ENCODE data around the gene CTSC. TPM values are rescaled to one million over a fixed set of nuclear protein-coding genes. Genes with fewer than 3 reads are reported as not detected.
A peak's percentile ranks its signal among the peaks of the same experiment; 100 is the strongest.

CTSC gene
- 100 to 1,000 TPM; 242 to 331 (median 274) TPM for polyA plus RNA-seq (ENCODE audit: insufficient read length in 4 of 4)

GRCh38 chr11:88337181-88337986 is at the start of gene CTSC:
Gene CTSC, minus strand, starts transcription at chr11:88337736. Its CDS starts 64 bp downstream, at chr11:88337672.
- peak; percentile 81 to 86 (median 84) for DNase-seq (ENCODE audit: low read depth in 4 of 4, low spot score in 3 of 4)

- DNase-seq (ENCODE audit: low read depth in 4 of 4, low spot score in 3 of 4), result no peak
These were observed 47.1 kb upstream of the CTSC start for GRCh38 chr11:88384669-88385005.

GRCh38 chr11:88384004-88384668 is 46.6 kb upstream of the CTSC start:
- no peak for DNase-seq (ENCODE audit: low read depth in 4 of 4, low spot score in 3 of 4)

GRCh38 chr11:88383447-88383846 is 45.9 kb upstream of the CTSC start:
- DNase-seq (ENCODE audit: low read depth in 4 of 4, low spot score in 3 of 4), result no peak

GRCh38 chr11:88379130-88379529 is 41.6 kb upstream of the CTSC start:
- no peak for DNase-seq (ENCODE audit: low read depth in 4 of 4, low spot score in 3 of 4)

DNA sequence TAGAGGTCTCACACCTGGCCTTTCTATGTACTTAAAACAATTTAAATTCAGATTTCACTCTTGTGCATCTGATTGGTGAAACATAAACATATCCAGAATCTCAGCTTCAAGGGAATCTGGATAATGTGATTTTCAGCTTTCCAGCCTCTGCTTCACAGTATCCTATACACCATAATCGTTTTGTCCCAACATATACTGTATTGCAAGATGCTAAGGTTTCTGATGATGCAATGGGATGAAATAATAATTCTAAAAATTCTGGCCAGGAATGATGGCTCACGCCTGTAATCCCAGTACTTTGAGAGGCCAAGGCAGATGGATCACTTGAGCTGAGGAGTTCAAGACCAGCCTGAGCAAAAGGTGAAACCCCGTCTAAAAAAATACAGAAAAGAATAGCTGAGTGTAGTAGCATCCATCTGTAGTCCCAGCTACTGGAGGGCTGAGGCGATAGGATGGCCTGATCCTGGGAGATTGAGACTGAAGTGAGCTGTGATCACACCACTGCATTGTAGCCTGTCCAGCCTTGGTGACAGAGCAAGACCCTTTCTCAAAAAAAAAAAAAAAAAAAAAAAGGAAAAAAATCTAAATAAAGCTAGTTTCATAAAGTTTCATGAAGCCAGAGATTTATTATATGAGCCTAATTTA is 41.0 kb upstream of the CTSC start:
- no peak for DNase-seq (ENCODE audit: low read depth in 4 of 4, low spot score in 3 of 4)

- DNase-seq (ENCODE audit: low read depth in 4 of 4, low spot score in 3 of 4), result no peak
These were observed 40.1 kb upstream of the CTSC start for GRCh38 chr11:88377646-88378045.

- DNase-seq (ENCODE audit: low read depth in 4 of 4, low spot score in 3 of 4), result no peak
These were observed 39.6 kb upstream of the CTSC start for GRCh38 chr11:88377144-88377543.

- no peak for DNase-seq (ENCODE audit: low read depth in 4 of 4, low spot score in 3 of 4)
These were observed 38.5 kb upstream of the CTSC start for GRCh38 chr11:88375927-88376470.

DNA sequence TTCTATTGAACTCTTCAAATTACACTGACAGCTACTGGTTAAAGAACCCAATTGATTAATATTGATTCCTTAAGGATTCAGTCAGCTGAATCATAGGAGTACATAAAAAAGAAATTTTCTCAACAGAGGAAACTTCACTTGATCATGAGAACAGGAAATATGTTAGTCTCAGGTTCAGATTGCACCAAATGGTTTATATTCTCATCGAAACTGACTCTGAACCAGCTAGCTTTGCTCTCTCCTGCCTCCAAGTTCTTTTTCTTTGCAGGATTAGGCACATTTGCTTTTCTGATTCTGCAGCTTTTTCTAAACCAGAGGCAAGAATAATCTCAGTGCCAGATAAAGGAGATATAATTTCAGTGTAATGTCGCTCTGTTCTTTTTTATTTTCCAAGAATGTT is 33.2 kb upstream of the CTSC start:
- DNase-seq (ENCODE audit: low read depth in 4 of 4, low spot score in 3 of 4), result no peak

- no peak for DNase-seq (ENCODE audit: low read depth in 4 of 4, low spot score in 3 of 4)
These were observed 29.8 kb upstream of the CTSC start for GRCh38 chr11:88367310-88367709.

DNA sequence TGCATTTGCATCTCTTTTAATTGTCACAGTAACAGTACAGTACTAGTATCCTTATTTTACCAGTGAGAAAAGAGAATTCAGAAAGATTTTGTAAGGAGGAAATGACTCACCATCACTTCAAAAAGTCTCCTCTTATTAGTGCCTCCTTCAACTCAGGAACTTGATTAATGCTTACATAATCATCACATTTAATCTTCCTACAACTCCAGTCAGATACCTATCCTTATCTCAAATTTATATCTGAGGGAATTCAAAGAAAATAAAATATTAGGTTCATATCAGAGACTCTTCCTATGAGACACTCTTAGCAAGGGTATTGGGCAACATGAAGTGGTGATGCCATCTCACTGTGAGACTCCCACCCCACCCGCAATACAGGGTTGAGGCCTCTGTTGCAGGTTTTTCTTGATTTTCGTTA is 26.1 kb upstream of the CTSC start:
- no peak for DNase-seq (ENCODE audit: low read depth in 4 of 4, low spot score in 3 of 4)

DNA sequence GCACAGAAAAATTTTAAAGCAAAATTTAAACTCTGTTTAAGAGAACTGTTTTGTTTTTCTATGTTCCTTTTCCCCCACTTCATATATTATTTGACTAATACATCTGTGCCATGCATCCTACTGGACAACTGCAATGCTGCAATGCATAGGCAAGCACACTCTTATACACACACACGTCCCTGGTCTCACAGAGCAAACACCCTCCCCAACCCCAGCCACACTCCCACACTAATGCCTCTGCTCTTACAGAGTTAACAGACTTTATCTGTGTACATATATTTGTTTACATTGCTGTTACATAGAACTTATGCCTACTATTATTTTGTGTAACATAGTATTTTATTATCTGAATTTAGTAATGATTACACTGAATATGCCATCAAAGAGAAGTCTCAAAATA is 25.5 kb upstream of the CTSC start:
- no peak for DNase-seq (ENCODE audit: low read depth in 4 of 4, low spot score in 3 of 4)

- DNase-seq (ENCODE audit: low read depth in 4 of 4, low spot score in 3 of 4), result no peak
These were observed 22.6 kb upstream of the CTSC start for GRCh38 chr11:88360141-88360540.

DNA sequence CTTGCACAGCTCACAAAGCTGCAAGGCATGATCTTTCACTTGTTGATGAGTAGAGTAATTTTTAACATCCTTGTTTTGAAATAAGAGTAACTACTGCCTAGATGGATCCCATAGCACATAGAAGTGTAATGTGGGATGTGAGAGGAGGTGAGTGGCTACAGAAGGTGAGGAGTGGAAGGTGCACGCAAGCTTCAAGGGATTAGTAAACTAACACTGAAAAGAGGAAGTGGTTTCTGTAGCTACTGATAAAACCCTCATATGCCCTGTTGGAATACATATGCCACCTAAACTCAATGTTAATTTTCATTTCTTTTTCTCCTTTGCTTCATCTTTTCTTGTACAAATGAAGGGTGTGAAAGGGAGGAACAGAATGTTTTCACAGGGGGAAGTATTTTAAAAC is 22.0 kb upstream of the CTSC start:
- DNase-seq (ENCODE audit: low read depth in 4 of 4, low spot score in 3 of 4), result no peak

- no peak for DNase-seq (ENCODE audit: low read depth in 4 of 4, low spot score in 3 of 4)
These were observed 21.6 kb upstream of the CTSC start for GRCh38 chr11:88359114-88359513.

- no peak for DNase-seq (ENCODE audit: low read depth in 4 of 4, low spot score in 3 of 4)
These were observed 20.5 kb upstream of the CTSC start for GRCh38 chr11:88358040-88358431.

GRCh38 chr11:88357323-88358039 is 19.9 kb upstream of the CTSC start:
- no peak for DNase-seq (ENCODE audit: low read depth in 4 of 4, low spot score in 3 of 4)

DNA sequence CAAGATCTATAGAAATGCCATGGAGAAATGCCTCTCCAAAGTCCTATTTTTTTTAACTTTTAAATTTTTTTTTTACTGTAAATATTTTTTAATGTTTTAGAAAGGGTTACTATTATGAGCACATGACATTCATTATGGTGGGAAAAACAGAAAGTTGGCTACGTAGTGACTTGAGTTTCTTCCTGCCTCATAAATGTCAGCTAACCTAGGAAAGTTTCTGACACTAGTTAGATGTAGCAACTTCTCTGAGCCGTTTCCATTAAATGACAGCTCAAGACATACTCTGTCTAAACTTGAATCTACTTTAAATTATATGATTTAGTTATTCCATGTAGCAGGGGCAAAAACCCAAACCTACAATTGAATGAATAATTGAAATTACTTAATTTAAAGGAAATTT is 18.4 kb upstream of the CTSC start:
- no peak for DNase-seq (ENCODE audit: low read depth in 4 of 4, low spot score in 3 of 4)

- no peak for DNase-seq (ENCODE audit: low read depth in 4 of 4, low spot score in 3 of 4)
These were observed 17.4 kb upstream of the CTSC start for GRCh38 chr11:88354912-88355311.
